Measurements from ENCODE around the gene MAPK8IP3. TPM values are rescaled to one million over a fixed set of nuclear protein-coding genes. Genes with fewer than 3 reads are reported as not detected.

MAPK8IP3 gene
- total and polyA plus RNA-seq, 2 donors (not counting 1 experiment from before 2014, with no cell fraction given), result 249 to 340 TPM

- intact Hi-C loops (cut with micrococcal nuclease), result no loop called here
- no peak overlapping the region for H3K27ac ChIP-seq (ENCODE audit: low read length in 2 of 2)
- H3K36me3 ChIP-seq (replicated peaks in 1 of 2; ENCODE audit: control extremely low read depth in 1 of 2, control insufficient read depth in 1 of 2, extremely low read depth in 1 of 2, insufficient read depth in 2 of 2, low read length in 1 of 2), result peaks cover 0 to 33% of the 10 kb centered on the region in 2 experiments
- ChIA-PET POLR2A (no interaction called here), CTCF (no interaction called here)
- H3K27ac Mint-ChIP-seq, result no peak overlapping the region
- no peaks in the 10 kb centered on the region for H3K27me3 Mint-ChIP-seq
- peaks cover 15% of the 10 kb centered on the region for H3K4me1 Mint-ChIP-seq
- H3K9me3 ChIP-seq (ENCODE audit: control extremely low read depth in 1 of 3, control insufficient read depth in 2 of 3, insufficient read depth in 1 of 3, low read length in 2 of 3), result no peaks in the 10 kb centered on the region
- peaks cover 70% of the 10 kb centered on the region for H3K79me2 ChIP-seq (ENCODE audit: control insufficient read depth, insufficient read depth, low read length)
- H3K4me1 ChIP-seq (ENCODE audit: control insufficient read depth in 2 of 2, insufficient read depth in 2 of 2, low read length in 2 of 2), result peaks cover 4 to 17% of the 10 kb centered on the region in 2 donors
- no peak overlapping the region for H3K4me3 ChIP-seq (ENCODE audit: control extremely low read depth in 1 of 5, extremely low read depth in 1 of 5, insufficient read depth in 1 of 5, low read depth in 2 of 5, low read length in 4 of 5)
- H2AFZ ChIP-seq (ENCODE audit: insufficient read depth, low read depth, low read length, poor library complexity, severe bottlenecking), result no peak overlapping the region
- H3K4me2 ChIP-seq (replicated peaks; ENCODE audit: low read depth, low read length, poor library complexity, severe bottlenecking), result no peak overlapping the region
- no peak for ATAC-seq (ENCODE audit: low read depth)
- no peaks in the 10 kb centered on the region for H3K27me3 ChIP-seq (replicated peaks in 1 of 4; ENCODE audit: control extremely low read depth in 1 of 4, control insufficient read depth in 3 of 4, insufficient read depth in 4 of 4, low read length in 3 of 4)
- H3K4me3 Mint-ChIP-seq, result no peak overlapping the region
- DNase-seq, result no peak
- WGBS (ENCODE audit: insufficient coverage), result 97% methylated on average over 51 of the region's 51 CpGs
- no peaks in the 10 kb centered on the region for H3K9me3 Mint-ChIP-seq (ENCODE audit: insufficient read depth)
- TF ChIP-seq EZH2 (IDR thresholded peaks at IDR 0.05; ENCODE audit: borderline replicate concordance, insufficient read depth, low read depth, low read length, poor library complexity, severe bottlenecking), result no peak
- TF ChIP-seq CTCF (IDR thresholded peaks at IDR 0.05), result no peak
- H4K20me1 ChIP-seq (ENCODE audit: control insufficient read depth, insufficient read depth, low read length, poor library complexity, severe bottlenecking), result peaks cover 62% of the 10 kb centered on the region
- no peak overlapping the region for H3K9ac ChIP-seq (ENCODE audit: low read length)
Observed at GRCh38 chr16:1786242-1787055, 80.5 kb downstream of the MAPK8IP3 start.

GRCh38 chr16:1787056-1787321 lies 81.0 kb downstream of the MAPK8IP3 start:
- Mint-ChIP-seq H3K4me3 (no peak overlapping the region), H3K9me3 (ENCODE audit: insufficient read depth) (no peaks in the 10 kb centered on the region), H3K27ac (no peak overlapping the region), H3K4me1 (peaks cover 10% of the 10 kb centered on the region), H3K27me3 (no peaks in the 10 kb centered on the region)
- H3K4me1 ChIP-seq (ENCODE audit: control insufficient read depth in 2 of 2, insufficient read depth in 2 of 2, low read length in 2 of 2), result peaks cover 0 to 12% of the 10 kb centered on the region in 2 donors
- no peak overlapping the region for H2AFZ ChIP-seq (ENCODE audit: insufficient read depth, low read depth, low read length, poor library complexity, severe bottlenecking)
- ChIA-PET CTCF (no interaction called here), POLR2A (interaction anchor here (0.5 kb wide), 1 partner anchor 14 kb away, joined by 3 read pairs; the partner anchor contains the start of genes EME2 and MRPS34)
- H3K36me3 ChIP-seq (replicated peaks in 1 of 2; ENCODE audit: control extremely low read depth in 1 of 2, control insufficient read depth in 1 of 2, extremely low read depth in 1 of 2, insufficient read depth in 2 of 2, low read length in 1 of 2), result peaks cover 0 to 33% of the 10 kb centered on the region in 2 experiments
- no peak overlapping the region for H3K9ac ChIP-seq (ENCODE audit: low read length)
- H3K79me2 ChIP-seq (ENCODE audit: control insufficient read depth, insufficient read depth, low read length), result peaks cover 65% of the 10 kb centered on the region
- 96% methylated on average over 6 of the region's 6 CpGs for WGBS (ENCODE audit: insufficient coverage)
- ATAC-seq (ENCODE audit: low read depth), result no peak
- H3K27me3 ChIP-seq (replicated peaks in 1 of 4; ENCODE audit: control extremely low read depth in 1 of 4, control insufficient read depth in 3 of 4, insufficient read depth in 4 of 4, low read length in 3 of 4), result no peaks in the 10 kb centered on the region
- intact Hi-C loops (cut with micrococcal nuclease), result no loop called here
- no peaks in the 10 kb centered on the region for H3K9me3 ChIP-seq (ENCODE audit: control extremely low read depth in 1 of 3, control insufficient read depth in 2 of 3, insufficient read depth in 1 of 3, low read length in 2 of 3)
- no peak overlapping the region for H3K4me3 ChIP-seq (ENCODE audit: control extremely low read depth in 1 of 5, extremely low read depth in 1 of 5, insufficient read depth in 1 of 5, low read depth in 2 of 5, low read length in 4 of 5)
- H4K20me1 ChIP-seq (ENCODE audit: control insufficient read depth, insufficient read depth, low read length, poor library complexity, severe bottlenecking), result peaks cover 57% of the 10 kb centered on the region
- no peak overlapping the region for H3K27ac ChIP-seq (ENCODE audit: low read length in 2 of 2)
- H3K4me2 ChIP-seq (replicated peaks; ENCODE audit: low read depth, low read length, poor library complexity, severe bottlenecking), result no peak overlapping the region
- DNase-seq, result no peak
- TF ChIP-seq CTCF (IDR thresholded peaks at IDR 0.05) (no peak), EZH2 (IDR thresholded peaks at IDR 0.05; ENCODE audit: borderline replicate concordance, insufficient read depth, low read depth, low read length, poor library complexity, severe bottlenecking) (no peak)
